Common myeloid progenitor, CD34-positive (primary cell): ENCODE measurements around the gene GSDME.
"Not testable (repeated sequence)": the region's sequence is repeated elsewhere in the genome, so short reads cannot be mapped to it uniquely, and the experiment has no call there.

Experiments
- CTCF ChIA-PET: fragments of 350-600 bp; sonication (Branson Sonifier 250); formaldehyde crosslinking; loops from one replicate; lab custom pipeline; 2021; ENCODE audit warnings: antibody characterized with exemption; lab: Charles Lee
- POLR2A ChIA-PET: fragments of 350-600 bp; sonication (Branson Sonifier 250); formaldehyde crosslinking; loops from one replicate; lab custom pipeline; 2021; ENCODE audit warnings: antibody characterized with exemption; lab: Charles Lee
- DNase-seq, 3 donors: peaks; one replicate each; pipeline versions ENCODE4 v3.0.0 to v3.0.0-alpha.2; 2013
- H3K27ac ChIP-seq, 2 experiments: 1 replicate in 1 of 2; 2 replicates in 1 of 2; pipeline ENCODE4 v1.7.0; 2013; ENCODE audit warnings: inconsistent platforms in 2 of 2, low read length in 2 of 2, mild to moderate bottlenecking in 2 of 2, low read depth in 1 of 2, moderate library complexity in 1 of 2; ENCODE audit not compliant: severe bottlenecking in 2 of 2, insufficient read depth in 1 of 2, poor library complexity in 1 of 2
- H3K27me3 ChIP-seq, 5 experiments: replicated peaks in 2 of 5; 1 replicate in 3 of 5; 2 replicates in 2 of 5; pipeline versions ENCODE4 v1.6.1 to v1.7.0; 2013; ENCODE audit warnings: low read length in 4 of 5, mild to moderate bottlenecking in 2 of 5, moderate library complexity in 2 of 5, inconsistent platforms in 1 of 5; ENCODE audit not compliant: insufficient read depth in 5 of 5, control insufficient read depth in 4 of 5
- H3K36me3 ChIP-seq, 4 experiments: 1 replicate in 2 of 4; 2 replicates in 2 of 4; pipeline versions ENCODE4 v1.6.1 to v1.7.0; 2013; ENCODE audit warnings: low read length in 3 of 4, control low read depth in 1 of 4, mild to moderate bottlenecking in 1 of 4; ENCODE audit not compliant: control insufficient read depth in 4 of 4, insufficient read depth in 4 of 4
- H3K4me1 ChIP-seq, 4 experiments: 1 replicate in 3 of 4; 2 replicates in 1 of 4; pipeline versions ENCODE4 v1.6.1 to v1.7.1; 2013; ENCODE audit warnings: low read length in 3 of 4, mild to moderate bottlenecking in 3 of 4, control low read depth in 1 of 4, inconsistent platforms in 1 of 4, moderate library complexity in 1 of 4; ENCODE audit not compliant: control insufficient read depth in 4 of 4, insufficient read depth in 4 of 4; ENCODE audit errors: control extremely low read depth in 1 of 4
- H3K4me3 ChIP-seq, 7 experiments: 1 replicate in 4 of 7; 2 replicates in 3 of 7; pipeline versions ENCODE4 v1.5.1 to v1.7.0; 2013; ENCODE audit warnings: mild to moderate bottlenecking in 7 of 7, low read length in 6 of 7, moderate library complexity in 6 of 7, inconsistent platforms in 2 of 7, low read depth in 2 of 7, control low read depth in 1 of 7; ENCODE audit not compliant: insufficient read depth in 4 of 7, control insufficient read depth in 1 of 7; ENCODE audit errors: extremely low read depth in 1 of 7
- H3K9me3 ChIP-seq, 5 experiments: 1 replicate in 4 of 5; 2 replicates in 1 of 5; pipeline versions ENCODE4 v1.6.1 to v1.7.1; 2013; ENCODE audit warnings: low read length in 4 of 5, mild to moderate bottlenecking in 2 of 5, inconsistent platforms in 1 of 5, low read depth in 1 of 5, moderate library complexity in 1 of 5; ENCODE audit not compliant: control insufficient read depth in 4 of 5, insufficient read depth in 2 of 5; ENCODE audit errors: control extremely low read depth in 1 of 5
- WGBS: methylation state at CpG from one replicate; pipeline ENCODE4 v1.1.5; 2013; ENCODE audit not compliant: insufficient coverage; 5-methylcytosine and 5-hydroxymethylcytosine counted together

The GSDME gene

DNA sequence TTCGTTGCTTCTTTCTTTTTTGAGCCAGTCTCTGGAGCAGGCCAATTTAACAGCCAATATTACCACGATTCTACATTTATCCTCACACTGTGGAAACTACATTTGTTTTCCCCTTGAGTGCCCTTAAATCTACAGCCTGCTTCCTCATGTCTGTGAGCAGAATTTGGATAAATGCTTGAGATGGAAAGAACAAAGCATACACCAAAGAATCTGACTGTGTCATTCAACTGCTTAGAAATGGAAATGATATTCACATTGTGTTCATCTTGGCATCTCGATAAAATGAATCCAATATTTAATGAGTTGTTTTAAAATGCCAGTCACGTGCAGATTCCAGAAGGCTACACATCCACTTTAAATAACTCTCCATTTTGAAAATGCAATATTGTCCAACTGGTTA is 41.0 kb upstream of the GSDME start:
- Histone ChIP-seq H3K36me3 (peaks cover 3 to 29% (median 22%) of the 10 kb centered on the region in 4 experiments), H3K9me3 (no peaks in the 10 kb centered on the region), H3K4me3 (no peak overlapping the region), H3K27me3 (no peaks in the 10 kb centered on the region), H3K4me1 (peaks cover 0 to 7% (median 0%) of the 10 kb centered on the region in 4 experiments), H3K27ac (no peak overlapping the region)
- no peak for DNase-seq
- ChIA-PET POLR2A (no interaction called here), CTCF (no interaction called here)
- WGBS = 100% methylated on average over 2 of the region's 4 CpGs

DNA sequence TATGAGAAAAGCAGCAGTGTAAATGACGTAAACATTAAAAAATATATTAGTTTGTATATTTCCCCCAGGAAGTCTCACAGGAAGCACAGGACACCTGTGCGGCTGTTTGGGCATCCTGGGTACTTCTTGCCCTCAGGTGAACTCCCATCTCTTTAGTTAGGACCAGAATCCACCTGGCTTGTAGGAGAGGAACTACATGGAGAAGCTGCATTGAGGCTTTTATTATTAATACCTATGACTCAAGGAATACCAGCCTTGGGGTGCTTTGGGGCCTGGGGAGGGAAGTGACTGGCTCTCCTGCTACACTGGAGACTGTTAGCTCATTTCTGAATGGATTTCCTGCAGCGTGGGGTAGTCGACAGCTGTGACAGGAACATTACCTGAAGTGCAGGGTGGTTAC is 40.0 kb upstream of the GSDME start:
- DNase-seq = no peak
- CTCF ChIA-PET = interaction anchor here (1.6 kb wide), 1 partner anchor 15 kb away, joined by 3 read pairs; no protein-coding TSS in a partner anchor

DNA sequence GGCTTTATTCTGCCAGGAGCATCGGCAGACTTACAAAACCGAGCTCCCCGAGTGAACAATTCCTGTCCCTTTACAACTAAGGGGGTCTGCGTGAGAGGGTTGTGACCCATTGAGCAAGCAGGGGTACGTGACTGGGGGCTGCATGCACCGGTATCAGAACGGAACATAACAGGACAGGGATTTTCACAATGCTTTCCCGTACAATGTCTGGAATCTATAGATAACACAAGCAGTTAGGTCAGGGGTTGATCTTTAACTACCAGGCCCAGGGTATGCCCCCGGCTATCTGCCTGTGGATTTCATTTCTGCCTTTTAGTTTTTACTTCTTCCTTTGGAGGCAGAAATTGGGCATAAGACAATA is 38.1 kb upstream of the GSDME start:
- Histone ChIP-seq H3K9me3 (no peaks in the 10 kb centered on the region), H3K27me3 (no peaks in the 10 kb centered on the region), H3K27ac (peak overlapping the region in 1 of 2 experiments; percentile 66), H3K36me3 (peaks cover 0 to 8% (median 3%) of the 10 kb centered on the region in 4 experiments), H3K4me1 (peaks cover 0 to 7% (median 0%) of the 10 kb centered on the region in 4 experiments), H3K4me3 (no peak overlapping the region)
- DNase-seq = no peak
- POLR2A ChIA-PET = no interaction called here
- WGBS = 93% methylated on average over 7 of the region's 9 CpGs
- CTCF ChIA-PET = no interaction called here

More for the DNA sequence above, 40.0 kb upstream of the GSDME start:
- POLR2A ChIA-PET = no interaction called here
- Histone ChIP-seq H3K4me1 (peaks cover 0 to 7% (median 0%) of the 10 kb centered on the region in 4 experiments), H3K9me3 (no peaks in the 10 kb centered on the region), H3K4me3 (no peak overlapping the region), H3K27me3 (no peaks in the 10 kb centered on the region), H3K27ac (no peak overlapping the region), H3K36me3 (peaks cover 3 to 19% (median 16%) of the 10 kb centered on the region in 4 experiments)
- WGBS = 86% methylated on average over 2 of the region's 4 CpGs

DNA sequence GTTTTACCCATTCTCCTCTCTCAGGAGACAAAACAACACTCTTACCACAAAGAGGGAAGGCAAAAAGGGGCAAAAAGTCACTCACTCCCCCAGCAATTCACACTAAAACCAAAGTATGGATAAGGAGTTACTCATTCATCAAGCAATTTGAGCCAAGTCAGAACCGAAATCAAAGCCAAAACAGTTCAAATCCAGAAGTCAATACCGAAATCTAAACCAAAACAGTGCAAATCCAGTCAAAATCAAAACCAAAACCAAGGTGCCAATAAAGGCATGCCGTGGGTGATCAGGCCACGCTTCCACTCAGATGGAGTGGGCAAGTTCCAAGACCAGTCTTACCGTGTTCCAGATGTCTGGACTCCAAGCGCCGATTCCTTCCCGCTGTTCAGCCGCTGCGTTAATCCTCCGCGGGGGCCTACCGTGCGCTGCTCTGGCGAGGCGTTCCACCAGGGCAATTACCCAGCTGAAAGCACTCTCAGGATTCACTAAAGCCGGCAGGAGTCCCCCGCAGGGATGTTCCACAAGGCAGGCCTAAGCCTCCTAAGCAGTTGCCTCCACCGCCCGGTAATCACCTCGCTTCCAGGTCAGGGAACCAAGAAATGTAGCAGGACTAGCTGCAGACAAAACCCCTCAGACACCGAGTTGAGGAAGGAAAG is 37.6 kb upstream of the GSDME start:
- H3K27me3 ChIP-seq, H3K4me1 ChIP-seq, H3K36me3 ChIP-seq, POLR2A ChIA-PET, CTCF ChIA-PET, DNase-seq, H3K9me3 ChIP-seq, H3K4me3 ChIP-seq: not testable (repeated sequence)
- 98% methylated on average over 21 of the region's 22 CpGs for WGBS
- H3K27ac ChIP-seq = peak overlapping the region in 1 of 2 experiments; percentile 66

DNA sequence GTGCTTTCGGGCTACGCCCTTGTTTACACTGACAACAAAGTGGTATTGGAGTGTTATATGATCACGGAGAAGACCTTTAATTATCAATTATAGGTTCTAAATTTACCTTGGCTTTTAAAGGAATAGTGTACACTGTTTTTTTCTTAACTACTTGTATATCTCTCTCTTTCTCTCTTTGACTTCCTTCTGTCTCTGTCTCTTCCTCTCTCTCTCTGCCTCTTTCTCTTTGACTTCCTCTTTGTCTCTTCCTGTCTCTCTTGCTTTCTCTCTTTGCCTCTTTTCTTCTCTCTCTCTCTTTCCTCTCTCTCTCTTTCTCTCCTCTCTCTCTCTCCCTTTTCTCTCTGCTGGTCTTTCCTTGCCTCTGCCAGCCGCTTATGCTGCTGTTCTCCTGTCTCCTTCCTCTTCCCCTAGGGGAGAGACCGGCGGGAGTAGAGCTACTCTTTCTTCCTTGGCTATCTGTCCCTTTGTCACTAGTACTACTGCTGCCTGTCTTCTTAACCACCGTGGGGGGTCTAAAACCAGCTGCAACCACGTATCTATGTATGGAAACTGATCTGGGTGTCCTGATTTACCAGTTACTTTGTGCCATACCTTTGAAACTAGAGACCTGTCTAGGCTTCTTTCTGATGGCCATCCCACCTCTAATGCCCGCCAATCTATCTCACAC is 36.9 kb upstream of the GSDME start:
- DNase-seq = no peak
- no peaks in the 10 kb centered on the region for H3K27me3 ChIP-seq
- H3K36me3 ChIP-seq = peaks cover 0 to 8% (median 1%) of the 10 kb centered on the region in 4 experiments
- no peak overlapping the region for H3K4me3 ChIP-seq
- CTCF ChIA-PET = no interaction called here
- peak overlapping the region in 1 of 2 experiments; percentile 66 for H3K27ac ChIP-seq
- peaks cover 0 to 5% (median 2%) of the 10 kb centered on the region in 5 experiments for H3K9me3 ChIP-seq
- 87% methylated on average over 3 of the region's 9 CpGs for WGBS
- POLR2A ChIA-PET = no interaction called here
- H3K4me1 ChIP-seq = peaks cover 0 to 7% (median 0%) of the 10 kb centered on the region in 4 experiments

DNA sequence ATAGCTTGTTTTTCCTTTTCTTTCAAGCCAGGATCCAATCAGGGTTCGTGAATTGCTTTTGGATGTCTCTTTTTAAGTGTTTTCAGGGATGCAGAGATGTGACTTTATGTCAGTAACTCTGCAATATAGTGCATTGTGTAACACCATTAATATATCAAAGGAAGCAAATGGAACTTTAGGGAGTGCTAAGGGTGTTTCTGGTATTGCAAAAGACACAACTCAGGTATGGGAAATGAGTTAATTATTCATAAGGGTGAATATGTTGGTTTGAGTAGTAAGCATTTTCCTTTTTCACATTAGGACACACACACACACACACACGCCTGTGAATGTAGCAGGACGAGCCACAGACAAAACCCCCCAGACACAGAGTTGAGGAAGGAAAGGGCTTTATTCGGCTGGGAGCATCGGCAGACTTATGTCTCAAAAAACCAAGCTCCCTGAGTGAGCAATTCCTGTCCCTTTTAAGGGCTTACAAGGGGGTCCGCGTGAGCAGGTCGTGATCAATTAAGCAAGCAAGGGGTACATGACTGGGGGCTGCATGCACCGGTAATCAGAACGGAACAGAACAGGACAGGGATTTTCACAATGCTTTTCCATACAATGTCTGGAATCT is 31.8 kb upstream of the GSDME start:
- DNase-seq = no peak
- WGBS = 92% methylated on average over 4 of the region's 10 CpGs
- H3K4me3 ChIP-seq = no peak overlapping the region
- no peaks in the 10 kb centered on the region for H3K36me3 ChIP-seq
- H3K4me1 ChIP-seq = peaks cover 0 to 9% (median 0%) of the 10 kb centered on the region in 4 experiments
- ChIA-PET CTCF (interaction anchor here (1.2 to 1.4 kb wide), 3 partner anchors 17 to 25 kb away, joined by 3 read pairs; no protein-coding TSS in a partner anchor), POLR2A (no interaction called here)
- H3K9me3 ChIP-seq = peaks cover 0 to 9% (median 2%) of the 10 kb centered on the region in 5 experiments
- no peaks in the 10 kb centered on the region for H3K27me3 ChIP-seq
- no peak overlapping the region for H3K27ac ChIP-seq
